ENCODE results near the gene CDC26. TPM values are rescaled to one million over a fixed set of nuclear protein-coding genes. Genes with fewer than 3 reads are reported as not detected.
A peak's percentile ranks its signal among the peaks of the same experiment; 100 is the strongest.
"Not testable (repeated sequence)": the region's sequence is repeated elsewhere in the genome, so short reads cannot be mapped to it uniquely, and the experiment has no call there.

The CDC26 gene
- total RNA-seq, 2 experiments from 2014 or later = 35.1 to 41.8 TPM

GRCh38 chr9:113299800-113300292 lies 24.5 kb upstream of the CDC26 start:
- no peak for DNase-seq
- Mint-ChIP-seq H3K4me1 (no peaks in the 10 kb centered on the region), H3K4me3 (no peak overlapping the region), H3K36me3 (no peaks in the 10 kb centered on the region), H3K27me3 (no peaks in the 10 kb centered on the region), H3K27ac (no peak overlapping the region), H3K9me3 (no peaks in the 10 kb centered on the region)

GRCh38 chr9:113298924-113299770 lies 23.8 kb upstream of the CDC26 start:
- H3K27ac Mint-ChIP-seq = no peak overlapping the region
- H3K4me1 Mint-ChIP-seq = no peaks in the 10 kb centered on the region

GRCh38 chr9:113298311-113298710 lies 22.9 kb upstream of the CDC26 start:
- no peak overlapping the region for H3K27ac Mint-ChIP-seq
- no peak for DNase-seq
- H3K4me3 Mint-ChIP-seq = no peak overlapping the region
- no peaks in the 10 kb centered on the region for H3K36me3 Mint-ChIP-seq
- H3K4me1 Mint-ChIP-seq = no peaks in the 10 kb centered on the region
- no peaks in the 10 kb centered on the region for H3K9me3 Mint-ChIP-seq
- H3K27me3 Mint-ChIP-seq = no peaks in the 10 kb centered on the region

More at GRCh38 chr9:113298924-113299770, 23.8 kb upstream of the CDC26 start:
- Mint-ChIP-seq H3K4me3 (no peak overlapping the region), H3K9me3 (no peaks in the 10 kb centered on the region), H3K36me3 (no peaks in the 10 kb centered on the region), H3K27me3 (no peaks in the 10 kb centered on the region)
- DNase-seq = no peak

GRCh38 chr9:113296796-113297558 lies 21.6 kb upstream of the CDC26 start:
- Mint-ChIP-seq H3K27me3 (no peaks in the 10 kb centered on the region), H3K4me3 (no peak overlapping the region), H3K27ac (no peak overlapping the region), H3K36me3 (peaks cover 2% of the 10 kb centered on the region), H3K9me3 (no peaks in the 10 kb centered on the region), H3K4me1 (no peaks in the 10 kb centered on the region)
- DNase-seq = no peak

GRCh38 chr9:113296247-113296646 lies 20.9 kb upstream of the CDC26 start:
- H3K27ac Mint-ChIP-seq, H3K36me3 Mint-ChIP-seq, H3K4me1 Mint-ChIP-seq, H3K27me3 Mint-ChIP-seq, DNase-seq, H3K9me3 Mint-ChIP-seq, H3K4me3 Mint-ChIP-seq: not testable (repeated sequence)

- no peaks in the 10 kb centered on the region for H3K27me3 Mint-ChIP-seq
Measured at GRCh38 chr9:113293285-113293878, 18.0 kb upstream of the CDC26 start.

GRCh38 chr9:113290052-113290607 lies 14.8 kb upstream of the CDC26 start:
- Mint-ChIP-seq H3K27me3 (no peaks in the 10 kb centered on the region), H3K4me1 (no peaks in the 10 kb centered on the region), H3K4me3 (no peak overlapping the region), H3K36me3 (peaks cover 17% of the 10 kb centered on the region), H3K27ac (peak overlapping the region; percentile 50), H3K9me3 (no peaks in the 10 kb centered on the region)
- DNase-seq = no peak

More at GRCh38 chr9:113293285-113293878, 18.0 kb upstream of the CDC26 start:
- Mint-ChIP-seq H3K4me3 (no peak overlapping the region), H3K4me1 (no peaks in the 10 kb centered on the region), H3K36me3 (peaks cover 14% of the 10 kb centered on the region), H3K27ac (no peak overlapping the region), H3K9me3 (no peaks in the 10 kb centered on the region)
- DNase-seq = no peak

GRCh38 chr9:113289091-113289490 lies 13.7 kb upstream of the CDC26 start:
- Mint-ChIP-seq H3K27me3 (no peaks in the 10 kb centered on the region), H3K9me3 (no peaks in the 10 kb centered on the region), H3K4me1 (no peaks in the 10 kb centered on the region), H3K36me3 (peaks cover 24% of the 10 kb centered on the region), H3K27ac (no peak overlapping the region), H3K4me3 (no peak overlapping the region)
- DNase-seq = no peak

- no peaks in the 10 kb centered on the region for H3K9me3 Mint-ChIP-seq
- no peak for DNase-seq
- H3K27me3 Mint-ChIP-seq = no peaks in the 10 kb centered on the region
- peak overlapping the region; percentile 54 for H3K27ac Mint-ChIP-seq
- H3K36me3 Mint-ChIP-seq = peaks cover 45% of the 10 kb centered on the region
- no peak overlapping the region for H3K4me3 Mint-ChIP-seq
- H3K4me1 Mint-ChIP-seq = peaks cover 25% of the 10 kb centered on the region
Measured at GRCh38 chr9:113281356-113281755, 6.0 kb upstream of the CDC26 start.

- no peak for DNase-seq
- Mint-ChIP-seq H3K36me3 (peaks cover 38% of the 10 kb centered on the region), H3K4me1 (peaks cover 30% of the 10 kb centered on the region)
Measured at GRCh38 chr9:113278840-113279239, 3.5 kb upstream of the CDC26 start.

GRCh38 chr9:113274474-113275156 lies 757 bp downstream of the CDC26 start:
- Mint-ChIP-seq H3K27me3 (no peaks in the 10 kb centered on the region), H3K9me3 (no peaks in the 10 kb centered on the region), H3K4me3 (no peak overlapping the region), H3K36me3 (peaks cover 13% of the 10 kb centered on the region), H3K4me1 (peaks cover 24% of the 10 kb centered on the region), H3K27ac (no peak overlapping the region)
- DNase-seq = no peak

More at GRCh38 chr9:113278840-113279239, 3.5 kb upstream of the CDC26 start:
- Mint-ChIP-seq H3K27me3 (no peaks in the 10 kb centered on the region), H3K4me3 (no peak overlapping the region), H3K9me3 (no peaks in the 10 kb centered on the region), H3K27ac (no peak overlapping the region)

- peaks cover 18% of the 10 kb centered on the region for H3K4me1 Mint-ChIP-seq
- H3K36me3 Mint-ChIP-seq = peaks cover 11% of the 10 kb centered on the region
- peak overlapping the region; percentile 49 for H3K27ac Mint-ChIP-seq
- no peaks in the 10 kb centered on the region for H3K9me3 Mint-ChIP-seq
- no peak overlapping the region for H3K4me3 Mint-ChIP-seq
- DNase-seq = no peak
- no peaks in the 10 kb centered on the region for H3K27me3 Mint-ChIP-seq
Measured at GRCh38 chr9:113269871-113270270, 5.5 kb downstream of the CDC26 start.

- H3K4me3 Mint-ChIP-seq = no peak overlapping the region
- peak overlapping the region; percentile 49 for H3K27ac Mint-ChIP-seq
- peaks cover 12% of the 10 kb centered on the region for H3K36me3 Mint-ChIP-seq
- H3K27me3 Mint-ChIP-seq = no peaks in the 10 kb centered on the region
- no peak for DNase-seq
- peaks cover 18% of the 10 kb centered on the region for H3K4me1 Mint-ChIP-seq
- H3K9me3 Mint-ChIP-seq = no peaks in the 10 kb centered on the region
Measured at GRCh38 chr9:113269355-113269754, 6.0 kb downstream of the CDC26 start.

GRCh38 chr9:113267911-113268566 lies 7.3 kb downstream of the CDC26 start:
- Mint-ChIP-seq H3K27ac (peak overlapping the region; percentile 18), H3K27me3 (no peaks in the 10 kb centered on the region), H3K36me3 (peaks cover 12% of the 10 kb centered on the region), H3K4me1 (peaks cover 12% of the 10 kb centered on the region), H3K4me3 (no peak overlapping the region), H3K9me3 (no peaks in the 10 kb centered on the region)
- no peak for DNase-seq

Measured in activated naive CD8-positive, alpha-beta T cell treated with anti-CD3 and anti-CD28 coated beads for 36 hours (primary cell).